PC-3 (cell line): ENCODE measurements around the gene PEX10. TPM values are rescaled to one million over a fixed set of nuclear protein-coding genes. Genes with fewer than 3 reads are reported as not detected.

Experiments
- ATAC-seq: fragments of 200-7000 bp; cut with Tn5 transposase; 2 replicates; pipeline ENCODE4 v1.9.1; 2020; ENCODE audit warnings: mild to moderate bottlenecking, moderate library complexity
- BruUV-seq: library from RNA; stranded (reverse); fragments of 400-500 nt; replicated peaks from 2 replicates; lab custom pipeline; 2021; lab: Mats Ljungman, UMichigan
- CTCF ChIA-PET: fragments of 300-600 bp; sonication (Branson Sonifier 250); formaldehyde crosslinking; loops from one replicate; lab custom pipeline; 2022; ENCODE audit warnings: antibody characterized with exemption; lab: Charles Lee
- POLR2A ChIA-PET: fragments of 300-600 bp; sonication (Branson Sonifier 250); formaldehyde crosslinking; loops from one replicate; lab custom pipeline; 2022; ENCODE audit warnings: antibody characterized with exemption; ENCODE audit not compliant: unreplicated experiment; lab: Charles Lee
- DNase-seq: peaks from one replicate; pipeline ENCODE4 v3.0.0-alpha.2; 2015
- H2AFZ ChIP-seq: fragments of 300-600 bp; sonication (generic); 2 replicates; pipeline ENCODE4 v1.6.0; 2016; ENCODE audit warnings: antibody characterized with exemption, low read length
- H3F3A ChIP-seq: fragments of 300-600 bp; sonication (generic); one replicate; pipeline ENCODE4 v1.6.0; 2017; ENCODE audit warnings: antibody characterized with exemption, low read length, control low read depth, mild to moderate bottlenecking; ENCODE audit not compliant: unreplicated experiment
- H3K27ac ChIP-seq: fragments of 300-600 bp; sonication (generic); 2 replicates; pipeline ENCODE4 v1.5.1; 2016; ENCODE audit warnings: mild to moderate bottlenecking, low read length
- H3K27me3 ChIP-seq: fragments of 300-600 bp; sonication (generic); 2 replicates; pipeline ENCODE4 v1.6.1; 2016; ENCODE audit warnings: low read length, mixed read lengths
- H3K36me3 ChIP-seq: fragments of 300-600 bp; sonication (generic); 2 replicates; pipeline ENCODE4 v1.6.1; 2016; ENCODE audit warnings: low read depth, mixed run types, low read length, mixed read lengths
- H3K4me1 ChIP-seq: fragments of 300-600 bp; sonication (generic); 2 replicates; pipeline ENCODE4 v1.5.1; 2016; ENCODE audit warnings: low read length; ENCODE audit not compliant: insufficient read depth
- H3K4me2 ChIP-seq: fragments of 300-600 bp; sonication (generic); 2 replicates; pipeline ENCODE4 v1.6.0; 2016; ENCODE audit warnings: low read length
- H3K4me3 ChIP-seq: fragments of 300-600 bp; sonication (generic); 2 replicates; pipeline ENCODE4 v1.5.1; 2016; ENCODE audit warnings: mild to moderate bottlenecking, low read length, mixed read lengths
- H3K79me2 ChIP-seq: fragments of 300-600 bp; sonication (generic); 2 replicates; pipeline ENCODE4 v1.6.1; 2017; ENCODE audit warnings: low read length, mixed read lengths
- H3K9ac ChIP-seq: fragments of 300-600 bp; sonication (generic); 2 replicates; pipeline ENCODE4 v1.6.0; 2016; ENCODE audit warnings: mild to moderate bottlenecking, low read length
- H3K9me2 ChIP-seq: fragments of 300-600 bp; sonication (generic); replicated peaks from 2 replicates; pipeline ENCODE4 v1.6.1; 2016; ENCODE audit warnings: mixed run types, low read length, mixed read lengths
- H3K9me3 ChIP-seq: fragments of 300-600 bp; sonication (generic); 2 replicates; pipeline ENCODE4 v1.6.1; 2016; ENCODE audit warnings: low read length, mixed read lengths
- H4K20me1 ChIP-seq: fragments of 300-600 bp; sonication (generic); 2 replicates; pipeline ENCODE4 v1.6.1; 2016; ENCODE audit warnings: low read length, mixed read lengths
- CTCF ChIP-seq: fragments of 300-600 bp; sonication (generic); conservative IDR thresholded peaks from 2 replicates; pipeline ENCODE4 v1.5.1; 2017; ENCODE audit warnings: antibody characterized with exemption, low read depth, mild to moderate bottlenecking, low read length
- EZH2 ChIP-seq: fragments of 300-600 bp; sonication (generic); IDR thresholded peaks from one replicate; pipeline ENCODE4 v1.6.1; 2017; ENCODE audit warnings: antibody characterized with exemption, mild to moderate bottlenecking, low read length; ENCODE audit not compliant: unreplicated experiment
- EZH2phosphoT487 ChIP-seq: fragments of 300-600 bp; sonication (generic); IDR thresholded peaks from 2 replicates; pipeline ENCODE4 v1.6.1; 2018; ENCODE audit warnings: mild to moderate bottlenecking, antibody characterized with exemption, low read length, borderline replicate concordance
- intact Hi-C: fragments of 100-400 bp; cut with micrococcal nuclease; formaldehyde crosslinking; loops from 2 replicates; pipeline ENCODE4 v1.9.0; 2023
- total RNA-seq: library from RNA; depleted of rRNA; stranded (reverse); fragments of >200 nt; gene quantifications from 2 replicates; pipeline ENCODE4 v1.2.3, GENCODE V29; 2014

Gene PEX10
- total RNA-seq, 1 experiment from 2014 or later: 100 TPM

DNA sequence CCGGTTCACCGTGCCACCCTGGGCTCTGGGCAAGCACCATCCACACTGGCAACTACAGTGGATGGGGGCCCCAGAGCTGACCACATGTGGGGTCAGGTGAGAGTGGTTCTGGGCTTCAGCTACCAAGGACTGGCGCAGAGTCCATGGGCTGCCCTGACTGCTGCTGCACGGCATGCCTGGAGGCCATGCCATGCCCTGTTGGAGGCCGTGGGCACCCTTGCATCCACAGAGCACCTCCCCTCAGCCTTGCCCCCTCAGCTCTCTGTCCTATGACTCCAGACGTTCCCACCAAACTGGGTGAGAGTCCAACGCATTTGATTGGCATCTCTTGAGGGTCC is 36.5 kb downstream of the PEX10 start:
- Histone ChIP-seq H3K36me3 (no peaks in the 10 kb centered on the region), H3K4me3 (no peak overlapping the region), H3K79me2 (no peaks in the 10 kb centered on the region), H4K20me1 (no peaks in the 10 kb centered on the region), H3K9ac (no peak overlapping the region), H2AFZ (no peak overlapping the region), H3K9me2 (no peaks in the 10 kb centered on the region), H3K27me3 (no peaks in the 10 kb centered on the region), H3K9me3 (no peaks in the 10 kb centered on the region), H3K4me1 (peaks cover 12% of the 10 kb centered on the region), H3K4me2 (no peak overlapping the region), H3K27ac (no peak overlapping the region), H3F3A (no peaks in the 10 kb centered on the region)
- DNase-seq: no peak
- ATAC-seq: no peak
- TF ChIP-seq EZH2: no peak
- TF ChIP-seq EZH2phosphoT487: no peak
- TF ChIP-seq CTCF: no peak
- CTCF ChIA-PET: no interaction called here
- no TSS peak for BruUV-seq
- POLR2A ChIA-PET: no interaction called here
- intact Hi-C loops: no loop called here

DNA sequence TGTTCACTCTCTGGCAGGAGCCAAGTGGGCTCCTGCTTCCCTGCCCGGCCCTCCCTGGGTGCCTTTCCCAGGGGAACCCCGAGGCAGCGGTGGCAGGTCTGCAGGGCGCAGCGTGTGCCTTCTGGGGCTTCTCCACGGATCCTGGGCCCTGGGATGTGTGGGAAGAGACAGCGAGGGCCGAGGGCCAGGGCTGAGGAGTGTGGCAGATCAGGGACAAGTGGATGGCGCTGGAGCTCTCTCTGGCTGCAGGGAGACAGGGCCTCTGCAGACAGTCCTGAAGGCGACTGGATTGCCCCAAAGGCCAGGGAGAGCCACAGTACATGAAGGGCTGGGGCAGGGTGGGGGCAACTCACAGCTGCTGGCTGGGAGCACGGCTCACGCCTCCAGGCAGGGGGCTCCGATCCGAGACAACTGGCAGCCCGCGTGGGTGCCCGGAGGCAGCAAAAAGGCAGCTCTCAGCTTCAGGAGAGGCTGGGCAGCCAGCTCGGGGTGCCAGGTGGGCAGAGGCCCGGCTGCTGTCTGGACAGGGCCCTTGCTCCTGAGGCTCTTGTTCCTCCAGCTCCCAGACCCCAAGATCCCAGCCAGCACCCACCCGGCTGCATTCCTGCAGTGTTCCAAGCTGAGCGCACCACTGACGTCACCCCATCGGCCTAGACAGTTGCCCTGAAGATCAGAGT is 37.0 kb downstream of the PEX10 start:
- DNase-seq: no peak
- Histone ChIP-seq H3K4me2 (no peak overlapping the region), H3K9ac (no peak overlapping the region), H4K20me1 (no peaks in the 10 kb centered on the region), H3F3A (no peaks in the 10 kb centered on the region), H3K36me3 (no peaks in the 10 kb centered on the region), H3K4me3 (no peak overlapping the region), H3K9me3 (no peaks in the 10 kb centered on the region), H3K27ac (no peak overlapping the region), H3K9me2 (no peaks in the 10 kb centered on the region), H3K27me3 (no peaks in the 10 kb centered on the region), H3K79me2 (no peaks in the 10 kb centered on the region), H2AFZ (no peak overlapping the region), H3K4me1 (peaks cover 12% of the 10 kb centered on the region)
- BruUV-seq: no TSS peak
- CTCF ChIA-PET: no interaction called here
- POLR2A ChIA-PET: no interaction called here
- TF ChIP-seq EZH2 (no peak), CTCF (no peak), EZH2phosphoT487 (no peak)
- no peak for ATAC-seq
- intact Hi-C loops: no loop called here

DNA sequence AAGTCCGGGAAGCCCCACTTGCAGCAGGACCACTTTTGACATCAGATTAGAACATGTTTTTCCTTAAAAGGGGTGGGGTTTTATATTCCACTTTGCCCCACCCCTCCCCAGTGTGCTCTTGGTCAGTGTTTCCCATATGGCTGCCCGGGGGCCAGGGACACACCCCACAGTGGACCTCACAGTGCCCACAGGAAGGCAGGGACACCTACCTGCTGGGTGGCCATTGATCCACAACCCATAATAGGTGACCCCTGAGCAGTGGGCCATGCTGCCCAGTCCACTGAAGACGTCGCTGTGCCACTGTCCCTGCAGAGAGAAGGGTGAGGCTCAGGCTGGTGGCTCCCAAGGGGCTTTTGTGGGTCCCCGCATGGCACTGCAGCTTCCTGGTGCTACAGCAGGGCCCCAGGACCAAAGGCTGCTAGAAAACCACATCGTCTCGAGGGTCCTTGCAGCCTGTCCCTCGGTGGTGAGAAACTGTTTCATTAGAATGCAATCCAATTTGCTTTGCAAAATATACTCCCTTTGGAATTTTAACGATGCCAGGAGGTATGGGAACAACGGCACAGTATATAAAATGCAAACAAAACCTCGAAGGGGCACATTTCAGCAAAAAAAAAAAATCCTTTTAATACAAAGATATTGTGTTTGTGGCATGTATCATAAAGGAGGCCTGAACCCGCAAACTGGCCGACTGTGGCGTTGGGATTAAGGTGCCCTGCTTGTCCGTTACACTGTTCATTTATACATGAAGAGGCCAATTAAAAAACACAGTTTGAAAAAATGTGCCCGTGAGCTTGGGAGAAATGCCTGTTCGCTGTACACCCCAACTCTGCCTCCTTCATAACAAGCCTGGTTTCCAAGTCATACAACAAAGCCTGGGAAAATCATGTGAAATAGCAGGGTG is 37.9 kb downstream of the PEX10 start:
- ChIA-PET CTCF (no interaction called here), POLR2A (no interaction called here)
- no peaks in the 10 kb centered on the region for H3K9me3 ChIP-seq
- intact Hi-C loops: no loop called here
- H3K27ac ChIP-seq: no peak overlapping the region
- BruUV-seq: no TSS peak
- H3F3A ChIP-seq: no peaks in the 10 kb centered on the region
- H3K36me3 ChIP-seq: no peaks in the 10 kb centered on the region
- no peaks in the 10 kb centered on the region for H4K20me1 ChIP-seq
- no peak overlapping the region for H3K4me2 ChIP-seq
- H3K4me1 ChIP-seq: peaks cover 12% of the 10 kb centered on the region
- H3K9me2 ChIP-seq: no peaks in the 10 kb centered on the region
- no peak for ATAC-seq
- no peak overlapping the region for H3K9ac ChIP-seq
- no peak overlapping the region for H2AFZ ChIP-seq
- no peaks in the 10 kb centered on the region for H3K79me2 ChIP-seq
- DNase-seq: no peak
- H3K27me3 ChIP-seq: no peaks in the 10 kb centered on the region
- TF ChIP-seq CTCF (no peak), EZH2 (no peak), EZH2phosphoT487 (no peak)
- H3K4me3 ChIP-seq: no peak overlapping the region
